Bladder microvascular endothelial cell (primary cell): ENCODE data around the gene NMUR2. TPM values are rescaled to one million over a fixed set of nuclear protein-coding genes. Genes with fewer than 3 reads are reported as not detected.

Experiments
- total RNA-seq: library from RNA; depleted of rRNA; stranded (reverse); fragments of >200 nt; gene quantifications from 2 replicates; pipeline ENCODE4 v1.2.3, GENCODE V29; 2014

NMUR2 gene
- not detected in 2 replicates for total RNA-seq

GRCh38 chr5:152405145-152405544, at the start of gene NMUR2:
NMUR2 (minus strand) TSS chr5:152405279; CDS start chr5:152405113, 166 bp downstream.

